HG03139 (cell line): Measurements from ENCODE around the gene CDH4.

ENCODE experiments used
- ATAC-seq: cut with Tn5 transposase; IDR thresholded peaks from one replicate; pipeline ENCODE4 v1.9.1; 2021; ENCODE audit not compliant: unreplicated experiment

CDH4 gene

DNA sequence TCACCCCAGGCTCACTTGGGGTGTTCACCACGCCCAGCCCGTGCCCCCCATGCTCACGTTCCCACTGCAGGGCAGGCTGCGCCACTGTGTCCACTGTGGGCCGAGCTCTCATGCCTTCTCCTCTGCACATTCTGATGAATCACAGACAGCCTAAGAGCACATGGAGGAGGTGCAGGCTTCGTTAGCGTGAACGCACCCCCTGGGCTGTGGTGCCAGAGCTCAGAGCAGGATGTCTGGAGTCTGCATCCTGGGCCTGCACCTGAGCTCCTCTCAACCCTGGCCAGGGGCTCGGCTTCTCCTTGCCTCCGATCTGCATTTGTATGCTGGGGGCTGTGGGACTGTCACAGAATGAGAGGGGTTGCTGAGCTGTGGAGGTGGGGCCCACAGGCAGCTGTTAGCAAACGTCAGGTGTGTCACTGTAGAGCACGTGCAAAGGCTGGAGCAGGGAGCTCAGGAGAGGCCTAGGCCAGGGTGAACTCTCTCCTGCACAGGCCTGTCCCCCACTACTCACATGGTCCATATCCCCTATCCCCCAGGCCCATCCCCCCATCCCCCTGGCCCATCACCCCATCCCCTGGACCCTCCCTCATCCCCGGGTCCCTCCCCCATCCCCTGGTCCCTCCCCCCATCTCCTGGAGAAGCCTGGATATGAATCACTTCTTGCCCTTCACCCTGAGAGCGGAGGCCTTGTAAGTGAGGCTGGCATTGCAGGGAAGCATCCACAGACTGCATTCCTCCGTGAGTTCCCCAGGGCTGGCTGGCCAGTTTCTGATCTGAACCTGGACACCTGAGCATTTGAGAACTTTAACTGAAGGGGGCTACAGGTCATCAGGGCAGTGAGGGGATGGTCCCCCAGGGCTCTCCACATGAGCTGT is 504.1 kb downstream of the CDH4 start:
- ATAC-seq, result no peak

DNA sequence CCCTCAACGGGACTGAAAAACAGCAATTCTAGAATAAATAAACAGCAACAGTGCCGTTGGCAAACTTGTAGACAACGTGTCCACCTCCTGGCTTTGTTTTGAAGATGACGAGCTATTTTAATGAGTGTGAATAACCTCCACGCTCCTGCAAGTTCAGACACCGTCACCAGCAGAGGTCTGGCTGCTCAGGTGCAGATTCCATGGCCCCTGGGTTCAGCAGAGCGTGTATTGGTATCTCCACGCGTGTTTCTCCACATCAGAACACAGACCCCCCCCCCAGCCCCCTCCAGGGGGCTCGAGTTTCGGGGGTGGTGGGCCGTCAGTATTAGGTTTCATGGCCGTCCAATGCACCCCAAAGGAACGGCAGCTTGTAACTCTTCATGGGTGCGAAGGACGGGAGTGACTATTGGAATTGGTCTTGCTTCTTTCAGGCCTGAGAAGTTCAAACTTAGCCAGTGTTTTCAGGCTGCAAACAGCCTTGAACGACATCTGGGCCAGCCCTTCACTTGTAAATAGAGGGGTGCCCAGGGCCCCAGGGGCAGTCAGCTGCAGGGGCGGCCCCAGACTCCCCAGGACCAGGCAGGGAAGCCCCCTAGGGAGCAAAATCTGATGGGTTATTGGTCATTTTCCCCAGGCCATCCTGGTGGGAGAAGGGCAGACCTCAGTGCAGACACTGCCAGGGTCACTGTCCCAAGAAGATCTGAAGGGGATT is 505.1 kb downstream of the CDH4 start:
- ATAC-seq, result no peak

DNA sequence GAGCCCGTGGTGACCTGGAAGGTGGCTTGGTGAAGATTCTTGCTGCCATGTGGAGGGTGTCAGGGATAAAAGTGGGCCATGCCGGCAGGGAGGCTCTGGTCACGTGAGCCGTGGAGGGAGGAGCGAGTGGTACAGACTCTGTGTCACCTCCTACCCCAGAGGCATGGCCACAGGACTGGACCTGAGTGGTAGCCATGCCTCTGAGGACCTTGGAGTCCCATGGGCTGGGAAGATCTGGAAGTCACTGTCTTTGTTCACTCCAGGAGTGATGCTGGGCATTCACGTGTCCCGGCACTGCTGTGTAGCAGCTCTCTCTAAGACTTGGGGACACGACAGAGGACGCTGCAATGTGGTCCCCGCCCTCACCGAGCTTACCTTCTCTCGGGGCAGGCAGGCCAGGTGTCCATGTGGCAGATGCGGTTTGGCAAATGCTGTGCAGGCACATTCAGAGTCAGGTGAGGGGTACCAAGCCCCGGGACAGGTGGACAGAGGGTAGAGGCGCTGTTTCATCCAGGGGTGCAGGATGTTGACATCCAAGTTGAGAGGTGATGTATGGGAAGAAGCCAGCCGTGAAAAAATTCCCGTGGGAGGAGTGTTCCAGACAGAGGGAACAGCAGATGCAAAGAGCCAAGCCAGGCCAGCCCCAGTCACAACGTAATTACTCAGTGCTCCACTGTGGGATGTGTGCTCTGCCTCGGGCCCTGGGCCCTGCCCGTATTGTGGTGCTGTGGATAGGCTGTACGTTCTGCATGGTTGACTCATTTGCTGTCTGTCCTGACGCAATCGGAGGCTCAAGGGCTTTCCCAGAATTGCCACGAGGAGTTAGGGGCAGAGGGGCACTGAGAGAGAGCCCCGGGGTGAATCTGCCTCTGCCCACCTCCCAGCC is 505.9 kb downstream of the CDH4 start:
- no peak for ATAC-seq

DNA sequence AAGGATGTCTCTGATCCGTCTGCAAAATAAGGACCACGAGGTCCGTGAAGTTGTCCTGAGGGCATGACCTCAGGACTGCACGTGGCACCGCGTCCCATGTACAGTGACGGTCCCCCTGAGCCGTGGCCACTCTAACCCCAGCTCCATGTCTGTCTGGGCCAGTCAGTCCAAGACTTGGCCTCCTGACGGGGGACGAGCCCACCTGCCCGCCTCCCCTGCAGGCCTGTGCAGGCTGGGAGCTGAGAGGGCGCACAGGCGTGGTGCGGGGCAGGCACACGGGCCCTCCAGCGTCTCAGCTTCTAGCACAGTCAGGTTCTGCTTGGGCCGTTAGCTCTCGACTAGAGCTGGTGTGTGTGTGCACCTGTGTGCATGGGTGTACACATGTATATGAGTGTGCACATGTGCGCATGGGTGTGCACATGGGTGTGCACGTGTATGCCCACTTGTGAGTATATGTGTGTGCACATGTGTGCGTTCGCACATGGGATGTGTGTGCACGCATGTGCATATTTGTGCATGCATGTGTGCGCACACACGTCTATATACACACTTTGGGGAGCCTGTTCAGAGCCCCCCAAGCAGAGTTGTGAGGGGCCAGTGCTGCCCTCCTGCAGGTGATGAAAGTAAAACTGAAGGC is 506.6 kb downstream of the CDH4 start:
- ATAC-seq, result no peak

DNA sequence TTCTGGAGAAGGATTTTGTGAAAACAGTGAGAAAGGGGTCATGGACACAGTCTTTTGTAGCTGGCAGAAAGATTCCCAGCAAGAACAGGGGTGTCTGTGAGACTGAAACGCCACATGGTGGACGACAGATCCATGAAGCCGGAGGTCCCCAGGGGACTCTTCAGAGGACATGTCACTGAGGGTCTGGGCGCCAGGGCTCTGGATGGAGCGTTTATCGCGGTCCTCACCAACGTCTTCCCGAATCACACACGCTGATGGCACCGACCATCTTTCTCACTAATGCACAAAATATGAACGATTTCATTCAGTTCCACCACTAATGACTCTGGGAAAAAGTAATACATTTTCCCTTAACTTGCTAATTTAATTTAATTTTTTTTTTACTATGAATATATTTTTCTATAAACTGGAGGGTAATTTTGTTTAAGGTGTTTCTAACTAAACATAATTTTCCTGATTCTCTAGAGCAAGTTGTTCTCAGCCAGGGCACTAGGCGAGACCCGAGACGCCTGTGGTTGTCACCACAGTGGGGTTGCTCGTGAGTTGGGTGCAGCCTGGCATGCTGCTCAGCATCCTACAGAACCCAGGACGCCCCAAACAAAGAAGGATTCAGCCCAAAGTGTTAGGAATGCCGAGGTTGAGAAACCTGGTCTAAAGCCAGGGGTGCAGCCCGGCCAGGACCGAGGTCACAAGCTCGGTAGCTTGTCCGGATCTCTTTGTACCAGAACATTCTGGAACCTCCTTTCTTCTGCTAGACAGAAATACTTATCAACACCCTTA is 507.4 kb downstream of the CDH4 start:
- no peak for ATAC-seq

DNA sequence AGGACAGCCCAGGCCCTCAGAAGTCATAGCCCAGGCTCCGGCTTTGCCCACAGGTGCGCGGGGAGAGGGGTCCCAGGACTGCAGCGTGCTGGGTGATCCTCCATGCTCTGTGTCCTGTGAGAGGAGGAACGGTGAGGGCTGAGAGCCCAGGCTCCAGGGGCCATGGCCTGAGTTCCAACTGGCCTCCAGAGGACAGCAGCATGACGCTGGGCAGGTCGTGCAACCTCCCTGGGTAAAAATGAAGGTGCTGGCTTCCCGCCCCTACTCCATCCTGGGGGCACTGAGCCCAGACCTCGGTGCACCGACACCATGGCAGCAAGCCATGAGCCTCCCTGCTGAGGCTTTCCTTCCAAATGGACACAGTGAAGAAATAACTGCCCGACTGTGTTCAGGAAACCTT is 508.3 kb downstream of the CDH4 start:
- ATAC-seq, result no peak

DNA sequence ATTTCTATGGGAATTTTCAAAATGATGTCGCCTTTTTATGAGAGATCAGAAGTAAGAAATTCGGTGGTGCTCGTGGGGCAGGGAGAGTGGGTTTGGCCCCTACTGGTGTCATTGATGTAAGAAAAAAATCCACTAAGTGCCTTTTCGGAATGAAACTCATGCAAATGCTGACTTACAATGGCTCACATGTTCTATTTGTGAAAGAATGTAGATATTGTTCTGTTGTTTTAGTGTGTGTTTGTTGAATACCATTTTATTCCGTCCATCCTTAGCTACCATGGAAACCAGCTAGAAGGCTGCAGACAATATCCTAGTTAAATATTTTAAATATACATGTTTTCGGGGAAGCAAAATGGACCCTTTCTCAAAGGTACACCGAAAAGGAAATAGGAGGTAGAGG is 508.7 kb downstream of the CDH4 start:
- ATAC-seq, result no peak

DNA sequence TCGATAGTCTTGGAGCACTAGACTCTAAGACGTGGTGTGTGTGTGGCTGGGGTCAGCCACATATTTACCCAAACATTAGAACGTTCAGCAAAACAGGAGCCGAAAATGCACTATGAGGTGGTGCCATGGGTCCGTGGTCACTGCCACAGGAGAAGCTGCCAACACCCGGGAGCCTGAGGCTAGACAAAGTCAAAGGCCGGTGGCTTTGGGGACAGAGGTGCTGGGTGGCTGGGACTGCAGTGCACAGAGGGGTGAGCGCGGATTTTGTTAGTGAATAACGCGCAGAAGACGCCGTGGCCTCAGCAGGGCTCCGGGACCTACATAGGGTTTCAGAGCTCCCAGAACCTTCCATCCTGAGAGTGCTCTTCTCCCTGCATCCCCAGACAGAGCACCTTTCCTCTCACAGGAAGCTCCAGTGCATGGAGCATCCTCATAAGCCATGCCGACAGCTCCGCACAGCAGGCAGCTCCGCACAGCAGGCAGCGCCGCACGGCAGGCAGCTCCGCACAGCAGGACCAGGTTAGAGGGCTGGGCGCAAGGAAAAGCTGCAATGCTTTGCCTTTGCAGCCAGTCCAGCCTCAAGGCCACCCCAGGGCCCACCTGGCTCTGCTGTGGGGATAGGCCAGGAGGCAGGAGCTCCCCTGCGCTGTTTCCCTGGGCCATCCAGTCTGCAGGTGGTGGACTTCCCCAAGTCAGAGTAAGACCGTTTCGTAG is 509.5 kb downstream of the CDH4 start:
- no peak for ATAC-seq

DNA sequence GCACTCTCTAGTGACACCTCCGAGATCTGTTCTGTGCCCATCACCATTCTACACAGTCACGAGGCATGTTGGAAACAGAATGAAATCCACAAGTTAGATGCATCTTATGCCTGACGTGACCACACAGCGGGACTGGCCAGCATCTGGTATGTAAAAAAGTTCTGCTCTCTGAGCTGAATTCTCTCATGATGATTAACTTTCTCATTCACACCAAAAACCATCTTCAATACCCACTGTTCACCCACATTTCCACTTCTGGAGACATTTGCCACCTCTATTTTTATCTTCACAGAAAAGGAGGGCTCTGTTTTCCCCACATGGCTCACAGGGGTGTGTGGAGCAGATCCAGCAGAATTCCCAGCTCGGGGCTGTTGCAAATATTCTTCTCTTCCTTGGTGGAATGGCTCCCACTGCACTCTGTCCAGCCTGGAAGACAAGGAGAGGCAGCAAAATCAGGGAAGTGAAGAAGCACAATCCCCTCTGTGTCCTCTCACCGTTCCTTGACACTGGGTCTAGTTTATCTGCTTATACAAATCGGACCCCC is 510.2 kb downstream of the CDH4 start:
- ATAC-seq, result no peak

DNA sequence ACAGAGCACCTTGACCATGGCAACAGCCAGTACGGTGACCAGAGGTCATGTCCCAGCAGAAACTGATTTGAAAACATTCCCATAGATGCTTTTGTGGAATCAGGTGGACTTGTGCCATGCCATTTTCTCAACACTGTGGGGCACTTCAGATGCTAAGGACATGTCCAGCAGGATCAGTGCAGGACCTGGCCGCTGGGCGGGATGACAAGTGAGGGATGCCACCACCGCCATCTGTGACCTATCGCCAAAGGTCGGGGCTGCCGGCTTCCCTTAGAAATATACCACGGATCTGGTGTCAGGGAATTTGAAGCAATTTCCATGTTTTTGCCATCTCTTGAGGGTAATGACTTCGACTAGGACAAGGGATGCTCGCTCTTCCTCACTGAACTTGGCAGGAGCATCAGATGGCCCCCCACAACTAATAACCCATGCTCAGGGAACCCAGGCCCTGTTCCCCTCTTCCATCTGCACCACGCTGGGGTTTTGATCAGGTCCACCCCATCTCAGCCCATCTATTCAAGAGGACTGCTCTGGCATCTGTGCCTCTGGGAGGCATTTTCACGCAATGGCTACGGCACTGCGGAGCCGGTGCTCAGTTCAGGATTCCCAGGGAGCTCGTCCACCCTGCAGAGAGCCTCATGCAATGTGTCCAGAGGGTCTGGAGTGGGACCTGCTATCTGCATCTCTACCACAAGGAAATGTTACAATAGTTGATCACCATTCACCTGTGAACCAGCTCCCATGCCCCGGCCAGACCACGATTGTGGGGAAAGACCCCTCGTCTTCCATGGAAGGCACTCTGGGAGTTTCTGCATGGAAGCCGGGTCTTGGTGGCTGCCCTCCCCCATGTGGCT is 511.1 kb downstream of the CDH4 start:
- ATAC-seq, result no peak

DNA sequence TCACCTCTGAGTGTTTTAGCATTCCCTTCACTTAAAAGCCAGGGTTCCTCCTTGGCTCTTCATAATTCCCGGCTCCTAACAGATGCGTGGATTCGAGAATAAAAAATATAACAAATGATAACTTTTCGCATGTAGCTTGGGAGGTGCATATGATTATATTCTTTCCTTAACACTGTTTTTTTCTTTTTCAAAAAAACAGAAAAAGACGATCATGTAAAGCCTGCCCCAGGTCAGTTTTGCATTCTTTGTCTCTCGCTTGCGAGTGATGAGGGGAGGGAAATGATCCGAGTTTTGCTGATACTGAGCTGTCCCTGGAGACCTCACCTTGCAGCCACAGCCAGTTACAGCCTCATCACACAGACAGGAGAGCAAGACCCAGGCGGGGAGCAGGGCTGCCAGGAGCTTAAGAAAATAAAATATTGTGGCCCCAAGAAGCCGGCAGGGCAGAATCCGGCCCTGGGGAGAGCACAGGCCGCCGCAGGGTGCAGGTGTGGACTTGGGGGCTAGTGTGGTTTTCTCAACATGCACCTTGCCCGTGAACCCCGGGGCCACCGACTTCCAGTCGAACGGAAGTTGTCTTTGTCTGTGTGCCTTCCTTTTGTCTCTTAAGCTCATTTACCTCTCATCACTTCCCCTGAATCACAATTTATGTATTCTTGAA is 511.8 kb downstream of the CDH4 start:
- no peak for ATAC-seq

DNA sequence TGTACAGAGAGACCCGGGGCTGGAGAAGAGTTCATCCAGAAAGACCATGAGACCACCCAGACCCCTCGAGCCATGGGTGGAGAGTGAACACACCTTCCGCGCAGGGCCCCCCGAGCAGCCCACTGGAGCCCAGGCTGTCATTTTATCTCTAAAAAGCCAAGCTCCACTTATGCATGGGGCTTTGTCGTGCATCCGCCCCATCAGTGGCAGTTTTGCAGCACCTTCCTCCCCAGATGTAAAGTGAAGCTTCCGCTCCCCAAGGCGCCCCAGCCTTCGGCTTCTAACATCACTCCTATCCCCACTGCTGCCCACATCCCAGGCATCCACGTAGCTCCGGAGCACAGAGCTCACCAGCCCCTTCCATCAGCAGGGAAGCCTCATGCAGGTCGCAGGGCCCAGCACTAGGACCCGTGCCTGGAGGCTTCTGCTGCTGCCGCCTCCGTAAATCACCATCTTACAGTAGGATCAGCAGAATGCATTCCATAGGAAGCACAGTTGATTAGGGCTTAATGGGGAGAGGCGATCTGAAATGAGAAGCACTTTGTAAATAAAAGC is 512.5 kb downstream of the CDH4 start:
- no peak for ATAC-seq

DNA sequence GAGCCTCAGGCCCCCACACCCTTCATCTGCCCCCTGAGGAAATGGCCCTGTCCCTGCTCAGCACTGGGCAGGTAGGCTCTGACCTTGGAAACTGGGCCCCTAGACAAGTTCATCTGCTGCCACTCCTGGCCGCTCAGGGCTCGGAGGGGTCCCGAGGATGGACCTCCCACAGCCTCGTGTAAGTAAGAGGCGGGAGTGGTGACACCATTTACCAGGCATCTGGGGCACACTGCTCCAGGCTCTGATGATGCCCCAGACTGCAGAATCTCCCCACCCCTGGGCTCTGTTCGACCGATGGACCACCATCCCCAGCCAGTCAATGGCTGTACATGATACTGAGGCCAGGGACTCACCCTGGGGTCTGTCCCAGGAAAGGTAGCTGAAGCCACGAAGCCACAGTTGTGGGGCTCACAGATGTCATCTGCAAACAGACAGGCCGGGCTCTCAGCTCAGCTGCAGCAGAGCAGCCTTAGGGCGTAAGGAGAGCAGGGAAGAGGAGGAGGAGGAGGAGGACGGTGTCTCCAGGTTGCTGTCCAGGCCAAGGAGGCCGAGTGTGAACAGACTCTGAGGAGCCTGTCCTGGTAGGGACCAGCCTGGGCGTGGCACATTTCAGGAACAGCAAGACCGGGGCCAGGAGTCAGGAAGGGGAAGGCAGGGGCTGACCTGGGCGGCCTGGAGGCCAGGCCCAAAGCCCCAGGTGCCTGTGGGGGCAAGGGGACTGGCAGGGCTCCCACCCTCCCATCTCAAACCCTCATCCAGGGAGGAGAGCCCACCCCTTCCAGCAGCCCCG is 513.2 kb downstream of the CDH4 start:
- ATAC-seq, result no peak

DNA sequence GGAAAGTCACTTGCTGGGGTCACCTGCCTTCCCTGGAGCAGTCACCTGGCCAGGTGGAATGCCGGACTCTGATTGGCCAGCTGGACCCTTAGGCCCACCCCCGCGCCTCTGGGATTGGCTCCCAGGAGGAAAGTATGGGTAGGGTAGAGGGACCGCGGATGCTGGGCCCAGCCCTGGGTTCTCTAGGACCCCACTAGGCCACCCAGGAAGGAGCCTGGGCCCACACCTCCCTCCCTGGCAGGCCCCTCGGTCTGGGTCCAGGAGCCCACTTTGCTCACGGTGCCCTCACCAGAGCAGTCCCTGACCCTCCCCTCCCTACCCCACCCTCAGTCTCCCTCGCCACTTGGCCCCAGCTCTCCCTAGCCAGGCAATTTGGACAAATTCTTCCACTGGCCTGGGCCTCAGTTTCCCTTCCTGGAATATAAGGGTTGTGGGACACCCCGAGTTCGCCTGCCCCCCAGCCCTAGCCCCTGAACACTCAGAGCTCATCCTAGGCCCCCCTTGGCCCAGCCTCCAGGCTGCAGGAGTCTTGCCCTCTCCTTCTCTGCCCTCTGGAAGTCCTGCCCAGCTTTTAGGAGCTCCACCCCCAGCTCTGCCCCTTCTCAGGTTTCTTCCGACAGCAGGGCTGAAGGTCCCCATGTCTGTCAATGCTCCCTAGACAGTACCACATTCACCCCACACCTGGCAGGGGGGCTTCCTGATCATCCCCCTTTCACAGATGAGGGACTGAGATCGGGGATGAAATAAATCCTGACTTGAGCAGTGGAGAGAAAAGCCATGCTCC is 514.0 kb downstream of the CDH4 start:
- ATAC-seq, result no peak

DNA sequence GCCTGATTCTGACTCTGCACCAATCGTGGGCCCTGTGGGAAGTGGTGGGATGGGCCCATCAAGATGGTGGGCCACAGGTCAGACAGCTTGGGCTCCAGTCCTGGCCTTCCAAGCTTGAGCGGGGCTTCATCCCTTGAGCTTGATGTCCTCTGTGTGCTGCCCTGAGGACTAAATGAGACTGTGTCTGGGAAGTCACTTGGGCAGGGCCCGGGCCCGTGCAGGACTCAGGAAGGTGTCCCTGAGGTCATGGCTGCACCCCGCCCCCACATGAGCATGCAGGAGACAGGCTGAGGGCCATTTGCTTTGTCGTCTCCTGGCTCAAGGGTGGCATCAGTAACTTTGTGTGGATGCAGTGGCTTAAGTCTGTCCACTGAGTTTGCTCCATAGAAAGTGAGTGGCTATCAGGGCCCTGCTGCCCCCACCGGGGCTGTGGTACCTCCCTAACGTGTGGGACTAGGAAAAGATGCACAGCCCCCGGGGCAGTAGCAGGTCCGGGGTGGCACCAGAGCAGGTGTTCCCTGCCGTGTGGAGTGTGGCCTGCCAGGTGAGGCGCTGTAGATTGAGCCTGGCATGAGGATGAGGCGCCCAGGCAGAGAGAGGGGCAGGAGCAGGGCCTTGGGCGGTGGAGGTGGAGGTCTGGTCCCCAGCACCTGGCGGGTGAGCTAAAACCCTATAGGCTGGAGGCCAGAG is 515.0 kb downstream of the CDH4 start:
- ATAC-seq, result no peak
